HL-60 (cell line): Measurements from ENCODE around the gene LIMK2.

Experiments used
- DNase-seq, 2 experiments: peaks; one replicate each; pipeline ENCODE4 v3.0.0-alpha.2; 2010 to 2020; ENCODE audit warnings: low read depth in 1 of 2, low spot score in 1 of 2
- H3K27ac ChIP-seq: fragments of 250-450 bp; sonication (Bioruptor Pico); replicated peaks from 2 replicates; pipeline ENCODE4 v1.5.1; 2020; ENCODE audit warnings: mild to moderate bottlenecking, moderate library complexity
- H3K27me3 ChIP-seq: fragments of 250-450 bp; sonication (Bioruptor Pico); 2 replicates; pipeline ENCODE4 v1.5.1; 2021; ENCODE audit warnings: mild to moderate bottlenecking, moderate library complexity; ENCODE audit not compliant: insufficient read depth, poor library complexity, severe bottlenecking
- H3K4me3 ChIP-seq: replicated peaks from 2 replicates; pipeline ENCODE4 v1.5.1; 2011; ENCODE audit warnings: mild to moderate bottlenecking, control low read depth, low read length; ENCODE audit not compliant: insufficient read depth
- GABPA ChIP-seq: IDR thresholded peaks from 2 replicates; pipeline ENCODE4 v1.6.1; 2012; ENCODE audit warnings: low read depth
- POLR2AphosphoS5 ChIP-seq: IDR thresholded peaks from 2 replicates; pipeline ENCODE4 v1.6.1; 2012; ENCODE audit warnings: low read depth
- SPI1 ChIP-seq: IDR thresholded peaks from 2 replicates; pipeline ENCODE4 v1.6.1; 2012; ENCODE audit warnings: low read depth, mild to moderate bottlenecking, borderline replicate concordance
- TF ChIP-seq, protein P1 (sequence below): IDR thresholded peaks from one replicate; pipeline ENCODE4 v1.5.1; 2011; ENCODE audit warnings: low read length, control low read depth, inconsistent platforms; ENCODE audit not compliant: insufficient read depth
- TF ChIP-seq, protein P2 (sequence below): IDR thresholded peaks from 2 replicates; pipeline ENCODE4 v1.6.1; 2012; ENCODE audit warnings: low read depth; ENCODE audit not compliant: insufficient replicate concordance

The LIMK2 gene

DNA sequence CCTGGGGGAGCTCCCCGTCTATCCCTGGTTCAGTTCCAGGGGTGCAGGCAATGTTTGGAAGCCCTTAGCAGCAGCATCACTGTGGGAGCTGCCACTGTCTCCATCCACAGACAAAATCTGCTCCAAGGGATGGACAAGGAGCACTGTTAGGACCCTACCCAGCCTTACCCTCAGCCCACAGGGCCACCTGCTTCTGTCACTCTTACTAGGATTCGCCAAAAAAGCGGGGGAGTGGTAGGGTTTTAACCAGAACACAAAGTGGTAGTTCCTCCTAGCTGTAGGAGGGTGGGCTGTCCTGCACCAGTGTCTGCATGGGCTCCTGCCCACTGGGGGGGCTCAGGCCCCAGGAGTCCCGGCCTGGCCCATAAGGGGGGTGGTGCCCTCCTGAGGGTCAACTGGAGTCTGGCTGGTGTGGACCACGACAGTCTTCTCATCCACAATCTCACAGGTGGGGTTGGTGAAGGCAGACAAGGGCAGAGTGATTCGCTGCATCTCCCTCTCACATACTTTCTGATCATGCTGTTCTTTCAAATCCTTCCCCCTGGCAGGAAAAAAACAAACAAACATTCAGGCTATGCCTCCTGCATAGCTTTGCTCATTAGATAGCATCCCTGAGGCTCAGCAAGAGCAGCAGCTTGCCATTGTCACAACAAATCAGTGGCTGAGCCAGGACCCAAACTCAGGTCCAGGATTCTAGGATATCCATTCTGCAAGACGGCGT lies 70.8 kb downstream of the LIMK2 start:
- no peak overlapping the region for H3K27ac ChIP-seq
- no peaks in the 10 kb centered on the region for H3K27me3 ChIP-seq
- H3K4me3 ChIP-seq = no peak overlapping the region
- DNase-seq = no peak
- TF ChIP-seq, protein P1, sequence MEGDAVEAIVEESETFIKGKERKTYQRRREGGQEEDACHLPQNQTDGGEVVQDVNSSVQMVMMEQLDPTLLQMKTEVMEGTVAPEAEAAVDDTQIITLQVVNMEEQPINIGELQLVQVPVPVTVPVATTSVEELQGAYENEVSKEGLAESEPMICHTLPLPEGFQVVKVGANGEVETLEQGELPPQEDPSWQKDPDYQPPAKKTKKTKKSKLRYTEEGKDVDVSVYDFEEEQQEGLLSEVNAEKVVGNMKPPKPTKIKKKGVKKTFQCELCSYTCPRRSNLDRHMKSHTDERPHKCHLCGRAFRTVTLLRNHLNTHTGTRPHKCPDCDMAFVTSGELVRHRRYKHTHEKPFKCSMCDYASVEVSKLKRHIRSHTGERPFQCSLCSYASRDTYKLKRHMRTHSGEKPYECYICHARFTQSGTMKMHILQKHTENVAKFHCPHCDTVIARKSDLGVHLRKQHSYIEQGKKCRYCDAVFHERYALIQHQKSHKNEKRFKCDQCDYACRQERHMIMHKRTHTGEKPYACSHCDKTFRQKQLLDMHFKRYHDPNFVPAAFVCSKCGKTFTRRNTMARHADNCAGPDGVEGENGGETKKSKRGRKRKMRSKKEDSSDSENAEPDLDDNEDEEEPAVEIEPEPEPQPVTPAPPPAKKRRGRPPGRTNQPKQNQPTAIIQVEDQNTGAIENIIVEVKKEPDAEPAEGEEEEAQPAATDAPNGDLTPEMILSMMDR = no peak
- TF ChIP-seq, protein P2, sequence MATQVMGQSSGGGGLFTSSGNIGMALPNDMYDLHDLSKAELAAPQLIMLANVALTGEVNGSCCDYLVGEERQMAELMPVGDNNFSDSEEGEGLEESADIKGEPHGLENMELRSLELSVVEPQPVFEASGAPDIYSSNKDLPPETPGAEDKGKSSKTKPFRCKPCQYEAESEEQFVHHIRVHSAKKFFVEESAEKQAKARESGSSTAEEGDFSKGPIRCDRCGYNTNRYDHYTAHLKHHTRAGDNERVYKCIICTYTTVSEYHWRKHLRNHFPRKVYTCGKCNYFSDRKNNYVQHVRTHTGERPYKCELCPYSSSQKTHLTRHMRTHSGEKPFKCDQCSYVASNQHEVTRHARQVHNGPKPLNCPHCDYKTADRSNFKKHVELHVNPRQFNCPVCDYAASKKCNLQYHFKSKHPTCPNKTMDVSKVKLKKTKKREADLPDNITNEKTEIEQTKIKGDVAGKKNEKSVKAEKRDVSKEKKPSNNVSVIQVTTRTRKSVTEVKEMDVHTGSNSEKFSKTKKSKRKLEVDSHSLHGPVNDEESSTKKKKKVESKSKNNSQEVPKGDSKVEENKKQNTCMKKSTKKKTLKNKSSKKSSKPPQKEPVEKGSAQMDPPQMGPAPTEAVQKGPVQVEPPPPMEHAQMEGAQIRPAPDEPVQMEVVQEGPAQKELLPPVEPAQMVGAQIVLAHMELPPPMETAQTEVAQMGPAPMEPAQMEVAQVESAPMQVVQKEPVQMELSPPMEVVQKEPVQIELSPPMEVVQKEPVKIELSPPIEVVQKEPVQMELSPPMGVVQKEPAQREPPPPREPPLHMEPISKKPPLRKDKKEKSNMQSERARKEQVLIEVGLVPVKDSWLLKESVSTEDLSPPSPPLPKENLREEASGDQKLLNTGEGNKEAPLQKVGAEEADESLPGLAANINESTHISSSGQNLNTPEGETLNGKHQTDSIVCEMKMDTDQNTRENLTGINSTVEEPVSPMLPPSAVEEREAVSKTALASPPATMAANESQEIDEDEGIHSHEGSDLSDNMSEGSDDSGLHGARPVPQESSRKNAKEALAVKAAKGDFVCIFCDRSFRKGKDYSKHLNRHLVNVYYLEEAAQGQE = no peak
- TF ChIP-seq GABPA = no peak

DNA sequence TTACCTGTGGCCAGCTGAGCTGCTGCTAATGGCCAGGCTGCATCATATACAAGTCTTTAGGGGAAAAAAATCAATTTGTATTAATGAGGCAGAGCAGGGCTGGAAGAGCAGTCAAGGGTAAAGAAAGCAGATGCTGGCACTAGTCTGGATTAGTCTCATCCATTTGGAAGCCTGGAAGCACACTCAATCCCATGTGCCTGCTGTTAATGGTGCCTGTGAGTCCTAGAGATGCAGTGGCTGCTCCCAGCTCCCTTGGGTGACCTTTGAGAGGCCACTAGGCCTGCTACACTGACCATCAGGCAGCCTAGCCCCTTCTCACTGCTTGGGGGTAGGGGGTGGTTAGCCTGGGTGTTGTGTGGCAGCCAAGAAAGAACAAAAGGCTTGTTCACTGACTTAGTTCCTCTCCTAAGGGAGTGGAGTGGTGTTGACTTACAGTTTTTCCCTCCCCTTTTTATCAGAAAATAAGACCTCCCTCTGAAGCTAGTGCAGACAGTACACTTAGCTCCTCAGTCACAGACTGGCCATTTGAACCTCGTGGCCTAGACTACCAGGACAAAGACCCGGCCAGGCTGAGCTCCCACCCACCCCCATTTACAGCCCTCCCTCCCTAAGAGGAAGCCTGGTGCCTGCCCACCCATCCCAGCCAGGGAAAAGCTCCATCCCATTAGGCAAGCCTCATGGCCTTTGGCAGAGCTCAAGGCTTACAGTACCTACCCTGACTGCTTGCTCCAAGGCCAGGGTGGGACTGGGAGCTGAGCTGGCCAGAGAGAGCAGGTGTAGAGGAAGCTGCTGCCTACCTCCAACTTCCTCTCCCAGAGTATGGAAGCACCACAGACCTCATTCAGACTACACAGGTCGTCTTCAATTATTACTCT lies 72.4 kb downstream of the LIMK2 start:
- no peak overlapping the region; the same call in 1 of the 2 replicates for H3K27ac ChIP-seq
- no peaks in the 10 kb centered on the region for H3K27me3 ChIP-seq
- H3K4me3 ChIP-seq = no peak overlapping the region
- no peak for DNase-seq
- TF ChIP-seq SPI1 (0 out of 2 replicates have a peak, but pooled peaks have one; percentile 32), GABPA (no peak)

DNA sequence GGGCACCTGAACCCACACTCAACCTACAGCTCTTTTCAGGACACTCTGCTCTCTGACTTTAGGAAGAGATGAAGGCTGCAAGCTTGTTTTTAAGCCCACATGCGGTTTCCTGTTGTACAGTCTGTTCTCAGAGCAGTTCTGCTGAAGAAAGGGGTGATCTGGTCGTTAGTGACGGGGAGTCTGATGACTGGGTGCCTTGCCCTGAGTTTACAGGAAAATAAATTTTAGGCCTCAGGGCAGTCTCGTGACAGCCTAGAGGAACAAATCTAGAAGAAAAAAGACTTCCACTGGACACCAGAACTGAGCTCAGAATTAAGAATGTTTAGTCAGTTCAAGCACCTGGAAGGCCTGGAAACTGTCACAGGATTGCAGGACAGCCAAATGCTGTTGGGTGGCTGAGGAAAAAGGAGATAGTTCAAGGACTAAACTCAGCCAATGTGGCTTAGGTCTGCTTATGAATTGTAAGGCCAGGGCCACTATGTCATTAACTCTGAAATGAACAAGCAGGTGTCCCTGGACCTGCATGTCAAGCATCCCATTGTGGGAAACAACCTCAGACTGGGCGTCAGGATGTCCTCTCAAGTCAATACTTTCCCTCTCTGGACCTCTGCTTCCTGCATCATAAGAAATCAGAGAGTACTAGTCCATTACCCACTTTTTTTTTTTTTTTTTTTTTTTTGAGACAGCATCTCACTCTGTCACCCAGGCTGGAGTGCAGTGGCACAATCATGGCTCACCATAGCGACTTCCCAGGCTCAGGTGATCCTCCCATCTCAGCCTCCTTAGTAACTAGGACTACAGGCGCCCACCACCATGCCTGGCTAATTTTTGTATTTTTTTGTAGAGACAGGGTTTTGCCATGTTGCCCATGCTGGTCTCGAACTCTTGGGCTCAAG lies 74.5 kb downstream of the LIMK2 start:
- TF ChIP-seq, protein P1 = no peak
- TF ChIP-seq SPI1 (no peak), GABPA (no peak), POLR2AphosphoS5 (no peak)
- TF ChIP-seq, protein P2 = no peak
- Histone ChIP-seq H3K27ac (peak overlapping the region; percentile 52), H3K27me3 (no peaks in the 10 kb centered on the region), H3K4me3 (no peak overlapping the region)
- peak in 1 of 2 experiments; percentile 63 for DNase-seq
